Fibroblast of lung (primary cell): Measurements from ENCODE around the gene ANKRD10. TPM values are rescaled to one million over a fixed set of nuclear protein-coding genes. Genes with fewer than 3 reads are reported as not detected.

ENCODE experiments used
- DNase-seq, 2 donors: peaks; one replicate each; pipeline versions ENCODE4 v3.0.0 to v3.0.0-alpha.2; 2010; ENCODE audit warnings: low read depth in 2 of 2
- H2AFZ ChIP-seq: 2 replicates; pipeline ENCODE4 v1.5.1; 2012; ENCODE audit warnings: low read length, control low read depth, inconsistent platforms
- H3K27ac ChIP-seq: 2 replicates; pipeline ENCODE4 v1.5.1; 2011; ENCODE audit warnings: low read length, control low read depth; ENCODE audit not compliant: insufficient read depth
- H3K27me3 ChIP-seq: 2 replicates; pipeline ENCODE4 v1.5.1; 2011; ENCODE audit warnings: mild to moderate bottlenecking, low read length; ENCODE audit not compliant: control insufficient read depth, insufficient read depth
- H3K36me3 ChIP-seq: 2 replicates; pipeline ENCODE4 v1.5.1; 2011; ENCODE audit warnings: low read length; ENCODE audit not compliant: control insufficient read depth, insufficient read depth
- H3K4me1 ChIP-seq: 2 replicates; pipeline ENCODE4 v1.5.1; 2011; ENCODE audit warnings: low read length; ENCODE audit not compliant: control insufficient read depth, insufficient read depth; ENCODE audit errors: extremely low read depth
- H3K4me2 ChIP-seq: 2 replicates; pipeline ENCODE4 v1.5.1; 2011; ENCODE audit warnings: low read length, control low read depth; ENCODE audit not compliant: insufficient read depth; ENCODE audit errors: extremely low read depth
- H3K4me3 ChIP-seq, 4 experiments: fragments of 200-600 bp in 1 of 4; sonication (generic) in 1 of 4; replicated peaks in 1 of 4; 2 replicates each; pipeline ENCODE4 v1.5.1; 2011 to 2016; ENCODE audit warnings: low read length in 4 of 4, low read depth in 3 of 4, mild to moderate bottlenecking in 3 of 4, control low read depth in 2 of 4, inconsistent platforms in 1 of 4, mixed read lengths in 1 of 4; ENCODE audit not compliant: insufficient read depth in 1 of 4; ENCODE audit errors: control extremely low read depth in 1 of 4
- H3K79me2 ChIP-seq: 2 replicates; pipeline ENCODE4 v1.5.1; 2012; ENCODE audit warnings: mild to moderate bottlenecking, low read length, inconsistent platforms; ENCODE audit not compliant: control insufficient read depth, insufficient read depth
- H3K9ac ChIP-seq: 2 replicates; pipeline ENCODE4 v1.5.1; 2011; ENCODE audit warnings: mild to moderate bottlenecking, low read length, control low read depth; ENCODE audit not compliant: insufficient read depth
- H3K9me3 ChIP-seq: 2 replicates; pipeline ENCODE4 v1.5.1; 2012; ENCODE audit warnings: low read depth, low read length; ENCODE audit not compliant: control insufficient read depth, insufficient read depth
- H4K20me1 ChIP-seq: 2 replicates; pipeline ENCODE4 v1.5.1; 2011; ENCODE audit warnings: low read length; ENCODE audit not compliant: control insufficient read depth, insufficient read depth; ENCODE audit errors: extremely low read depth
- EZH2 ChIP-seq: IDR thresholded peaks from 2 replicates; pipeline ENCODE4 v1.5.1; 2012; ENCODE audit warnings: low read length, control low read depth, mild to moderate bottlenecking; ENCODE audit errors: missing control alignments
- polyA minus RNA-seq: library from RNA; depleted of rRNA, polyadenylated mRNA; stranded (reverse); fragments of >200 nt; gene quantifications from 2 replicates; pipeline ENCODE4 v1.2.3, GENCODE V29; 2011; ENCODE audit warnings: low replicate concordance
- polyA plus RNA-seq, 2 donors: library from polyadenylated mRNA; depleted of rRNA in 1 of 2; stranded (reverse) in 1 of 2; unstranded in 1 of 2; fragments of >200 nt; gene quantifications; 2 replicates each; pipeline ENCODE4 v1.2.1, GENCODE V29; 2011 to 2012; ENCODE audit warnings: missing spikeins in 1 of 2
- total RNA-seq: library from RNA; depleted of rRNA; stranded (reverse); fragments of >200 nt; gene quantifications from 2 replicates; pipeline ENCODE4 v1.2.1, GENCODE V29; 2014
- TF ChIP-seq, protein P1 (sequence below), 2 donors: IDR thresholded peaks in 1 of 2; conservative IDR thresholded peaks in 1 of 2; 1 replicate in 1 of 2; 2 replicates in 1 of 2; pipeline ENCODE4 v1.5.1; 2011 to 2012; ENCODE audit warnings: low read length in 2 of 2, control low read depth in 1 of 2, inconsistent platforms in 1 of 2, low read depth in 1 of 2, mild to moderate bottlenecking in 1 of 2

Gene ANKRD10
- total RNA-seq (106 and 130 TPM in 2 replicates), polyA plus RNA-seq (25.5 and 29.5 TPM in 2 replicates), polyA minus RNA-seq (13.5 and 14.8 TPM in 2 replicates)
- polyA plus RNA-seq (2012), result 18.2 and 21.1 TPM in 2 replicates

DNA sequence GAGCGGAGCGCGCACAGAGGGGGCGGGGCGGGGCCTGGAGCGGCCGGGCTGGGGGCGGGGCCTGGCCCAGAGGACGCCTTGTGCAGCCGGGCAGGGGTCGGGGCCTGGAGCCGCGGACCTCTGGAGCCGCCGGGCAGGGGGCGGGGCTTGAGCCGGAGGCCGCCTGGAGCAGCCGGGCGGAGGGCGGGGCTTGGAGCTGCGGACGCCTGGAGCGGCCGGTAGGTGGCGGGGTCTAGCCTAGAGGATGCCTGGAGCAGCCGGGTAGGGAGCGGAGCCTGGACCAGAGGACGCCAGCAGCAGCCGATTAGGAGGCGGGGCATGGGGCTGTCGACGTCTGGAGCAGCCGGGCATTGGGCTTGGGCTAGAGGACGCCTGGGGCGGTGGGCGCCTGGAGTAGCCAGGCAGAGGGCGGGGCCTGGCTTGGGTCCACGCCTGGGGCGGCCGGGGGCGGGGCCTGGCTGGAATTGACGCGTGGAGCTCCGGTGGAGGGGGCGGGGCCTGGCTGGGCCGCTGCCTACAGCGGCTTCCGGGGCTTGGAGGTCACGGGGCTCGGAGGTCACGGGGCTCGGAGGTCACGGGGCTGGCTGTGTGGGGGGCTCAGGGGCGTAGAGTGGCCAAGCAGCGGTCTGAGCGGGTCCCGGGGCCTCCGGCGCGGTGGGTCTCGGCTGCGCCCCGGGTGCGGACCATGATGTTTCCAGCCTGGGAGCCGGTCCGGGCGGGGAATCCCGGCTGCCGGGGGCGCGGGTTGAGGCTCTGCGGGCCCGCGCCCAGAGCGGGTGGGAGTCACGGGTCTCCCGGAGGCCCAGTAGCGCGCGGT lies at the start of gene ANKRD10:
TSS of gene ANKRD10 (minus strand) at position 13 of the 817 bp plus-strand sequence. CDS start 135 bp downstream, outside the sequence.
- peaks cover 14% of the 10 kb centered on the region for H3K4me1 ChIP-seq
- peaks cover 2% of the 10 kb centered on the region for H3K36me3 ChIP-seq
- H3K9me3 ChIP-seq, result no peaks in the 10 kb centered on the region
- H3K79me2 ChIP-seq, result peaks cover 40% of the 10 kb centered on the region
- peak within 1 kb of the TSS; percentile 77 to 98 (median 92) for H3K4me3 ChIP-seq
- H3K9ac ChIP-seq, result peak within 1 kb of the TSS; percentile 98
- peak within 1 kb of the TSS; percentile 99 for H3K27ac ChIP-seq
- peak; percentile 97 to 99 for DNase-seq
- H2AFZ ChIP-seq, result peak within 1 kb of the TSS; percentile 55
- peak within 1 kb of the TSS; percentile 97 for H3K4me2 ChIP-seq
- no peak for TF ChIP-seq EZH2
- TF ChIP-seq, protein P1, sequence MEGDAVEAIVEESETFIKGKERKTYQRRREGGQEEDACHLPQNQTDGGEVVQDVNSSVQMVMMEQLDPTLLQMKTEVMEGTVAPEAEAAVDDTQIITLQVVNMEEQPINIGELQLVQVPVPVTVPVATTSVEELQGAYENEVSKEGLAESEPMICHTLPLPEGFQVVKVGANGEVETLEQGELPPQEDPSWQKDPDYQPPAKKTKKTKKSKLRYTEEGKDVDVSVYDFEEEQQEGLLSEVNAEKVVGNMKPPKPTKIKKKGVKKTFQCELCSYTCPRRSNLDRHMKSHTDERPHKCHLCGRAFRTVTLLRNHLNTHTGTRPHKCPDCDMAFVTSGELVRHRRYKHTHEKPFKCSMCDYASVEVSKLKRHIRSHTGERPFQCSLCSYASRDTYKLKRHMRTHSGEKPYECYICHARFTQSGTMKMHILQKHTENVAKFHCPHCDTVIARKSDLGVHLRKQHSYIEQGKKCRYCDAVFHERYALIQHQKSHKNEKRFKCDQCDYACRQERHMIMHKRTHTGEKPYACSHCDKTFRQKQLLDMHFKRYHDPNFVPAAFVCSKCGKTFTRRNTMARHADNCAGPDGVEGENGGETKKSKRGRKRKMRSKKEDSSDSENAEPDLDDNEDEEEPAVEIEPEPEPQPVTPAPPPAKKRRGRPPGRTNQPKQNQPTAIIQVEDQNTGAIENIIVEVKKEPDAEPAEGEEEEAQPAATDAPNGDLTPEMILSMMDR (conservative IDR thresholded peaks at IDR 0.05 in 1 of 2, IDR thresholded peaks at IDR 0.05 in 1 of 2; ENCODE audit: low read depth in 1 of 2, low read length in 2 of 2), result peak; percentile 56 to 66
- H4K20me1 ChIP-seq, result no peaks in the 10 kb centered on the region
- no peaks in the 10 kb centered on the region for H3K27me3 ChIP-seq

DNA sequence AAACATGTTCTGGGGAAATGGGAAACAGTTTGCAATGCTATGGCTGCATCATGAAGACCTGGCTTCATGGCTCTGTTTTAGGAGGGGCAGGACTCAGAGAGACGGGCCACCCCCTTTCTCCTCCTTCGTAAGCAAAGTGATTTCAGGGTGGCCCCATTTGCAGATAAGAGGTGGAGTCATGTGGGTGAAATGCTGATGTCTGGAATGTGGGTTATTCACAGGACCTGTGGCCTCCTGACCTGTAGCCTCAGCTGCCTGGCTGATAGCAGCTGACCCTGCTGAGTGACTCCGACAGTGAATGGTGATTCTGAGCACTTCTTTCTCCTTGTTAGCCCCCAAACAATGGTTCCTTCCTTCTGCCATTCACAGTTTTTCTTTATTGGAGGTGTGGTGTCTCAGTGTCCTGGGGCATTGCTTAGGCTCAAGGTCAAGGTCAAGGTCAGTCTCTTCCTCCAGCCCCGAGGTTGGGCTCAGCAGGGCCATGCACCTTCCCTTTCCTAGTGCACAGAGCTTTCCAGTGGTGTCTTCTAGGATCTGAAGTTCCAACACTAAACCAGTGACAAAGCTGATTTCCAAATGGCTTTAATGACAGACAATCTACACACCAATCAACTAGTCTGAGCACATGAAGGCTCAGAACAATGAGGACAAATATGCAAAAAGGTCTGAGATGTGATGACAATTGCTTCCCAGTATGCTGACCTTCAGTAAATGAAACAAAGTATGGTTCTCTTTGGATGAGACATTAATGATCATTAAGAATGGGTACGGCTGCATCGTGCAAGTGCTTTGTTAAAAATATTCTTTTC lies 49.6 kb upstream of the ANKRD10 start:
- H3K4me2 ChIP-seq, result no peak overlapping the region
- H3K9ac ChIP-seq, result no peak overlapping the region
- H3K36me3 ChIP-seq, result no peaks in the 10 kb centered on the region
- no peaks in the 10 kb centered on the region for H3K79me2 ChIP-seq
- no peaks in the 10 kb centered on the region for H4K20me1 ChIP-seq
- no peak overlapping the region for H3K27ac ChIP-seq
- H2AFZ ChIP-seq, result no peak overlapping the region
- H3K4me1 ChIP-seq, result no peaks in the 10 kb centered on the region
- H3K4me3 ChIP-seq, result no peak overlapping the region
- no peaks in the 10 kb centered on the region for H3K9me3 ChIP-seq
- TF ChIP-seq, protein P1 (conservative IDR thresholded peaks at IDR 0.05 in 1 of 2, IDR thresholded peaks at IDR 0.05 in 1 of 2; ENCODE audit: low read depth in 1 of 2, low read length in 2 of 2), result no peak
- no peak for TF ChIP-seq EZH2
- H3K27me3 ChIP-seq, result no peaks in the 10 kb centered on the region
- no peak for DNase-seq

DNA sequence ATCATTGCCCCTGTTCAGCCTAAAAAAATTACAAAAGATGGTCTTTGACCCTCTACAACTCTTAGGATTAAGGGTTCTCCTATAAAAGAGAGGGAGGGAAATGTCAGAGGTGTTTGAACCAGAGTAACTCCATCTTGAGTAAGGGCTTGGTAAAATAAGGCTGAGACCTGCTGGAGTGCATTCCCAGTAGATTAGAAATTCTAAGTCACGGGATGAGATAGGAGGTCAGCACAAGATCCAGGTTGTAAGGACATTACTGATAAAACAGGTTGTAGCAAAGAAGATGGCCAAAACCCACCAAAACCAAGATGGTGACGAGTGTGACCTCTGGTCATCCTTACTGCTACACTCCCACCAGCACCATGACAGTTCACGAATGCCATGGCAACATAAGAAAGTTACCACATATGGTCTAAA lies 48.7 kb upstream of the ANKRD10 start:
- no peak overlapping the region for H3K4me2 ChIP-seq
- no peak for DNase-seq
- no peak overlapping the region for H2AFZ ChIP-seq
- H3K79me2 ChIP-seq, result no peaks in the 10 kb centered on the region
- H4K20me1 ChIP-seq, result no peaks in the 10 kb centered on the region
- no peak overlapping the region for H3K9ac ChIP-seq
- no peaks in the 10 kb centered on the region for H3K27me3 ChIP-seq
- no peaks in the 10 kb centered on the region for H3K4me1 ChIP-seq
- H3K27ac ChIP-seq, result no peak overlapping the region
- TF ChIP-seq EZH2, result no peak
- TF ChIP-seq, protein P1 (conservative IDR thresholded peaks at IDR 0.05 in 1 of 2, IDR thresholded peaks at IDR 0.05 in 1 of 2; ENCODE audit: low read depth in 1 of 2, low read length in 2 of 2), result no peak
- no peaks in the 10 kb centered on the region for H3K36me3 ChIP-seq
- no peaks in the 10 kb centered on the region for H3K9me3 ChIP-seq
- H3K4me3 ChIP-seq, result no peak overlapping the region
